DMS153 (cell line): ENCODE data around the gene PRR29.

ENCODE experiments used
- DNase-seq: peaks from one replicate; lab custom pipeline; 2025; lab: John Stamatoyannopoulos, UW

The PRR29 gene

DNA sequence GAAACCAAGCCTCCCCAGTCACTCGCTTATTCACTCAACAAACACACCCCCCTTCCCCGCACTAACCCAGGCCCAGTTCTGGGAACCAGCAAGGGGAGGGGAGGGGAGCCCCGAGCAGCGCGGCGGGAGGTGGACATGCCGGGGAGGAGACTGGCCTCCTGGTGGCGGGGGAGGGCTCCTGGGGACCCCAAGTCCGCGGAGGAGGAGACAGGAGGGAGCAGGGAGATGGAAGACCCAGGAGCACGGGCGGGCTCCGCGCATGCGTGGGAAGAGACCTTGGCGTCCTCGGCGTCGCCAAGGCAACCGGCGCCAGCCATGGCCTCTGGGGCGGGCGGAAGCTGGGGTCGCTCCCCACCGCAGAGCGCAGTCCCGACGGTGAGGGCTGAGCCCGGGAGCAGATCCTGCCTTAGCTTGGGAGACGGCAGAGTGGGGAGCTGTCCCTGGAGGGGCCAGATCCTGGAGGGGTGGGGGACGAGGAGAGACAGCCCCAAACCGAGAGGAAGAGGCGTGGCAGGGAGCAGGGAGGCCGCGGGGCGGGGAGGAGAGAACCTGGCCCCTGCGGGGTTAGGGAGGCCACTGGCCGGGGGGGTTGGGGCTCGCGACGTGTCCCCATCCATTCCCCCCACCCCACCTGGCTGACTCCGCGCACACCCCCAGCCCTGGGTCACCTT is at the start of gene PRR29:
Gene PRR29, plus strand, starts transcription at position 302 of the 671 bp plus-strand sequence. Its CDS starts 14 bp downstream, at position 316.
- DNase-seq, result peak; percentile 63

GRCh38 chr17:63948521-63948920 is 49.6 kb upstream of the PRR29 start:
- no peak for DNase-seq

DNA sequence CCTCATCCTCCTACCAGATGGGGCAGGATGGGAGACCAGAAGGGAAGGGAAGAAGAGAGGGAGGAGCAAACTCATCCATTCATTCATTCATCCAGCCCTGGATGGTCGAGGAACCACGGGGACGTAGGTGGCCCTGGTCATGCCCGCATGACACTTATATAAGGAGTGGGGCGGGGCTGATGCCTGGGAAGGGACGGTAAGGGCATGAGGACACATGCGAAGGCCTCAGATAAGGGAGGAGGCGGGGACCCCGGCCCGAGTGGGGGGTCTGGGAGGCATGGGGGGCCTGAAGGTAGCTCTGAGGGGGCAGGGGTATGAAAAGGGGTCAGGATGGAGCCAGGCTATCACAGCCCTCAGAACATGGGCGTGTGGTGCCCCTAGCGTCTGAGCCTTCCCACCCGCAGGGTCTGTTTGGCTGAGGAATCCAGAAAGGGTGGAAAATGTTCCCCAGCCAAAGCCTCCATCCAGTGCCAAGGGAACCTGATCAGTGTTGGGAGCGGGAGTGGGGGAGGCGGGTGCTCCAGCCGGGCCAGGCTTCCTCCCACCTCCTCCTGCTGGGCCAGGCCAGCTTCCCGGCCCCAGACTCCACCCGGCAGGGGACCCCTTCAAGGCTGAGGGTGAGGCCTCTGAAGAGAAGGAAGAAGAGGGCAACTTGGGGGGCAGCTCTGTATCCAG is 48.4 kb upstream of the PRR29 start:
- no peak for DNase-seq

- DNase-seq, result peak; percentile 18
Measured at GRCh38 chr17:63950940-63951907, 46.9 kb upstream of the PRR29 start.

DNA sequence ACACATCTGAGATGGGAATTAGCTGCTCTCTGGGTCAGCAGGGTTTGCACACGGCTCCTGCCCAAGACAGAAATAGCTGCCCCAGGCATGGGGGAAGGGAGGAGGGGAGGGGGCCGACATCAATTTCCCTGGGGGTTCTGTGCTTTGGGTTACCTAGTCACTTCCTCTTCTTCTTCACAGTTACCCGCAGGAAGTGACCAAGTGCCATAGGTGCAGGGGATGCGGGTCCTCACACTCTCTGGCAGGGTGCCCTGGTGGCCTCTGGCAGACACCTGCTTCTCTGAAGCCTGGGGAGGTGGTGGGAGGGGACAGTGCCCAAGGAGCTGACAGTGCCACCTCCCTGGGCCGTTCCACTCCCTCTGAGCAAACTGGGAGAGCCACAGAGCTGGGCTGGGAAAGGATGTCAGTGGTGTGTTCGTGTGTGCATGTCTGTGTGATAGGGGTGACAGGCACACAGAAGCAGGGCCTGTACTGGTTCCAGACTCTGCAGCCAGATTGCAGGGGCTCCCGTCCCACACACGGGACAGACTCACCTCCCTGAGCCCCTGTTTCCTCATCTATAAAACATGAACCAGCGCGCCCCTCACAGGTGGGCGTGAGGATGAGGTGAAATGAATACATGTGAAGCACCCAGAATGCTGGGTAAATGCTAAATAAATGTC is 43.6 kb upstream of the PRR29 start:
- DNase-seq, result peak; percentile 39

DNA sequence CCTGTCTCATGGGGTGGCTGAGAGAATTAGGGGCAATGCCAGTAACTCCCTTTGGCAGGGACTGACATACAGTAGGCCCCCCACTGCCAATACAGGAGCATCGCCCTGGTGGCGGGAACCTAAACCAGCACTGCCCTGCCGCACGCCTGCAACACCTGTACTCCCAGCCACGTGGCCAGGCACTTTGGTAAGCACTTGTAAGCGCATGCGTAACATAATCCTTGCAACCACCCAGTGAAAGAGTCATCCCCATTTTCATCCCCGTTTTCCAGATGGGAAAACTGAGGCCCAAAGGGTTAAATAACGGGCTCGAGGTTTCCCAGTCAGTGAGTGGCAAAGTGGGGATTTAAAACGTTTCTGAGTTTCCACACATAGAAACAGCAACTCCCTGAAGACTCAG is 42.9 kb upstream of the PRR29 start:
- DNase-seq, result no peak

GRCh38 chr17:63955791-63956190 is 42.4 kb upstream of the PRR29 start:
- DNase-seq, result no peak

DNA sequence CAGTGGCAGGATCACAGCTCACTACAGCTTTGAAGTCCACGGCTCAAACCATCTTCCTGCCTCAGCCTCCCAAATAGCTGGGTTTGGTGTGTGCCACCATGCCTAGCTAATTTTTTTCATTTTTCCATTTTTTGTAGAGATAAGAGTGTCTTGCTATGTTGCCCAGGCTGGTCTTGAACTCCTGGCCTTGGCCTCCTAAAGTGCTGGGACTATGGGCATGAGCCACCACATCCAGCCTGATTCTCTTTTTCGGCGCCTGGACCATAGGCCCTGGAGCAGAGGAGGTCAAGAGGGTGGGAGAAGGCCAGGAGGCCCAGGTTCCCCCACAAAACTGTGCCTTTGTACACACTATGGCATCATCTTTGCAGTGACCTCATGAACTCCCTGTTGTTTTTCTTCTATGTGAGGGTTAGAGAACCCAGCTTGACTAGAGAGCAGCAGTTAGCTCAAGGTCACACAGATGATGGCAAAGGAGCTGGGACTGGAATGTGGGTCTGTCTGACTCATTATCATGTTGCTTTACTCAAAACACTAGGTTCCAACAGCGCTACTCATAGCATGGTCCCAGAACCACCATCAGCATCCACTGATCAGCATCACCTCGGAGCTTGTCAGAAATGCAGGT is 41.7 kb upstream of the PRR29 start:
- no peak for DNase-seq

GRCh38 chr17:63960006-63960405 is 38.1 kb upstream of the PRR29 start:
- no peak for DNase-seq

GRCh38 chr17:63960430-63960829 is 37.7 kb upstream of the PRR29 start:
- no peak for DNase-seq

DNA sequence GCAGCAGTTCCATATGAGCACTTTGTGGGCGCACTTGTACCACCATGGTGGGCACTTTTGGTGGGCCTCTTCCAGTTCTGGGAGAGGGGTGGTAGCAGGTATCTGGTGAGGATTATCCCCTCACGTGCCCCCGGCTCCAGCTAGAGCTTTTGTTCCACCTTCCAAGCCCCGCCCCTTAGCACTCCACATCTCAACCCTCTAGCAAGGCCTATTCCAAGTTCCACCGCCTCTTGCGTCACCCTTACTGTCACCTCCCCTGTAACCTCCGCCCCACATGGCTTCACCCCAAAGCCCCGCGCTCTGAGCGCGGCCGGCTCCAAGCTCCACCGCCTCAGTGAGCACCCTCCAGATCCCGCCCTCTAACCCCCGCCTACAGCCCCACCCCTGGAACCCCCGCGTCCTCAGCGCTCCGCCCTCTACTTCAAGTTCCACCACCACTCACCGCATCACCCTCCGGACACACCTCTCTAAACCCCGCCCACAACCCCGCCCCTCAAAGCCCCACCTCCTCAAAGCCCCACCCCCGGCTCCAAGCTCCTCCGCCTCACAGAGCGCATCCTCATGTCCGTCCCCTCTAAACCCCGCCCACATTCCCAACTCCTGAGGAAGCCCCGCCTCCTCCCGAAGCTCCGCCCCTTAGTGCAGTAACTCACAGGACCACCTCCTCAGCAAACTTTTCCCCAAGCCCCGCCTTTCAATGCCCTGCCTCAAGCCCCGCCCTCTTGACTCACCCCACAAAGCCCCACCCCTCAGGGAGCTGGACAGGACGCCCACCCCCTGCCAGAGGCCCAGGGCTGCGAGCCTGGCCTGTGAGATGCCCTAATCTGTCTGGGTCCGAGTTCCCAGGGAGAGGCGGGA is 36.6 kb upstream of the PRR29 start:
- DNase-seq, result no peak

- DNase-seq, result no peak
Measured at GRCh38 chr17:63962298-63962744, 35.8 kb upstream of the PRR29 start.

DNA sequence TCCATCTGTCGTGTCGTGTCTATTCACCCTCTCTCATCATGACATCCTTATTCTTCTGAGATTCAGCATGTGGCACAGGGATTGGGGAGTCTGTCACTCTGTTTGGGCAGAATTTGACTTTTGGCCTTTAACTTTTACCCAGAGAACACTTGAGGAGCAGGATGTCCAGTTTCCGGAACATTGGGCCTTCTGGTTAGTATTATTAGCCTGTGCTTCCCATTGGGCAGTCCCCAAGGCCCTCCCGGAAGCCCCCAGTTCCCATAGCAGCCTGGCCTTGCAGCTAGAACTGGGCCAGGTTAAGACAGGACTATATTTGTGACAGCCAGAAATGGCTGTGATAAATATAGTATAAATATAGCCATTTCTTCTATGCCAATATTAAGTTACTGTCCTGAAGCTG is 35.0 kb upstream of the PRR29 start:
- no peak for DNase-seq

GRCh38 chr17:63966646-63967264 is 31.4 kb upstream of the PRR29 start:
- DNase-seq, result no peak

GRCh38 chr17:63967953-63968352 is 30.2 kb upstream of the PRR29 start:
- no peak for DNase-seq

DNA sequence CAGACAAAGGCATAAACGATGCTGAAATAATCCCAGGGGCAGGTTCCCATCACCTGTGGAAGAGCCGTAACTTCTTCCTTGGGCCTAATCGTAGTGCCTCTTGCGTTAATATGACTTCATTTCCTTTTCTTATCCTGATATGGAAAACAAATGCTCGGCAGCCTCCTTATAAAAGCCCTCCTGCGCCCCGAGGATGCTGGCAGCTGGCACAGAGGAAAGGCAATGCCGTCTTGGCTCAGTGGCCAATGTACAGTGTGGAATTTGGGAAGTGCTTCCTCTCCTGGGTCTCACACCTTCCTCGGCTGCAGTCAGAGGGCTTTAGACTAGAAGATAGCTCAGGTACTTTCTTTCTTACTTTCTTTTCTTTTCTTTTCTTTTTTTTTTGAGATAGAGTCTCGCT is 28.9 kb upstream of the PRR29 start:
- DNase-seq, result no peak

GRCh38 chr17:63972796-63973195 is 25.4 kb upstream of the PRR29 start, which contains the start of gene SCN4A:
Gene SCN4A (minus strand): TSS chr17:63972918. CDS start chr17:63972841, 77 bp downstream.
- no peak for DNase-seq

DNA sequence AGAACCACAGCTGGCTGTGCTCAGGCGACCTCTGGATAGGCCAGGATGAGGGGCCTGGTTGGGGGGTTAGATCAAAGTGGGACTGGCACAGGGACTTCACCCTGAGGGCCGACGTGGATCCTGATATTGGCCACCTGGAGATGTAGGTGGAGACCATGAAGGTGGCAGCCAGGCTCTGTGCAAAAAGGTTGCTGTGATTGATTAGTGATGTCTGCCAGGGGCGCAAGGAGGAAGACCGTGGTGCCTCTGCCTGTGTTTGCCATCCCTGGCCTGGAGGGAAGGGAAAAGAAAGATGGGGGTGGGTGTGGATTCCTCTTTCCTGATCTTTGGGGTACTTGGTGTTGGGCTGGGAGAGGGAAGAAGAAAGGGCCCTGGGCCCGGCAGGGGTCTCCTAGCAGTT is 24.9 kb upstream of the PRR29 start:
- no peak for DNase-seq

GRCh38 chr17:63973930-63974593 is 24.1 kb upstream of the PRR29 start:
- DNase-seq, result no peak
